Gastrocnemius medialis (tissue), 4 donors: ENCODE results near the gene DNAJC17.

Experiments used
- POLR2A ChIP-seq, 2 donors: fragments of 450-650 bp; IDR thresholded peaks; one replicate each; pipeline ENCODE4 v1.6.1; 2017; ENCODE audit warnings: antibody characterized with exemption in 2 of 2, mild to moderate bottlenecking in 2 of 2, moderate library complexity in 2 of 2
- TF ChIP-seq, protein P1 (sequence below), 5 experiments: fragments of 450-650 bp in 3 of 5; fragments of 200-600 bp in 2 of 5; sonication (generic) in 2 of 5; IDR thresholded peaks in 4 of 5; conservative IDR thresholded peaks in 1 of 5; 1 replicate in 4 of 5; 2 replicates in 1 of 5; pipeline ENCODE4 v1.5.1; 2016 to 2019; ENCODE audit warnings: antibody characterized with exemption in 5 of 5, mild to moderate bottlenecking in 3 of 5, moderate library complexity in 3 of 5

DNA sequence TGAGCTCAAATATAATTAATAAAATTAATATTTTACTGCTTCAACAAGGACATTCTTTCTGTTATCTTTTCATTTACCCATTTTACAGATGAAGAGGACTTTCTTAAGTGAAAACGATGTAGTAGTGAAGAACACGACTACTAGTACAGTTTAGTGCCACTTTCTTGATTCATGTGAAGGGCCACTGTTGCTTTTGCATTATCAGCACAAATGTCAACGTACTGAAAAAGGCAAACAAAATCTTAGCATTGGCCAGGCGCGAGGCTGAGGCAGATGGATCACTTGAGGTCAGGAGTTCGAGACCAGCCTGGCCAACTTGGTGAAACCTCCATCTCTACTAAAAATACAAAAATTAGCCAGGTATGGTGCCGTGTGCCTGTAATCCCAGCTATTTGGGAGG lies 11.8 kb upstream of the DNAJC17 start:
- TF ChIP-seq, protein P1, sequence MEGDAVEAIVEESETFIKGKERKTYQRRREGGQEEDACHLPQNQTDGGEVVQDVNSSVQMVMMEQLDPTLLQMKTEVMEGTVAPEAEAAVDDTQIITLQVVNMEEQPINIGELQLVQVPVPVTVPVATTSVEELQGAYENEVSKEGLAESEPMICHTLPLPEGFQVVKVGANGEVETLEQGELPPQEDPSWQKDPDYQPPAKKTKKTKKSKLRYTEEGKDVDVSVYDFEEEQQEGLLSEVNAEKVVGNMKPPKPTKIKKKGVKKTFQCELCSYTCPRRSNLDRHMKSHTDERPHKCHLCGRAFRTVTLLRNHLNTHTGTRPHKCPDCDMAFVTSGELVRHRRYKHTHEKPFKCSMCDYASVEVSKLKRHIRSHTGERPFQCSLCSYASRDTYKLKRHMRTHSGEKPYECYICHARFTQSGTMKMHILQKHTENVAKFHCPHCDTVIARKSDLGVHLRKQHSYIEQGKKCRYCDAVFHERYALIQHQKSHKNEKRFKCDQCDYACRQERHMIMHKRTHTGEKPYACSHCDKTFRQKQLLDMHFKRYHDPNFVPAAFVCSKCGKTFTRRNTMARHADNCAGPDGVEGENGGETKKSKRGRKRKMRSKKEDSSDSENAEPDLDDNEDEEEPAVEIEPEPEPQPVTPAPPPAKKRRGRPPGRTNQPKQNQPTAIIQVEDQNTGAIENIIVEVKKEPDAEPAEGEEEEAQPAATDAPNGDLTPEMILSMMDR (IDR thresholded peaks at IDR 0.05 in 4 of 5, conservative IDR thresholded peaks at IDR 0.05 in 1 of 5), result no peak
- TF ChIP-seq POLR2A (IDR thresholded peaks at IDR 0.05), result no peak
